GM21381 (cell line): Measurements from ENCODE around the gene VDR.

Experiments used
- ATAC-seq: cut with Tn5 transposase; IDR thresholded peaks from one replicate; pipeline ENCODE4 v1.9.1; 2021; ENCODE audit warnings: mild to moderate bottlenecking, moderate library complexity; ENCODE audit not compliant: unreplicated experiment

The VDR gene

GRCh38 chr12:47874316-47874715 is 30.5 kb downstream of the VDR start:
- no peak for ATAC-seq

DNA sequence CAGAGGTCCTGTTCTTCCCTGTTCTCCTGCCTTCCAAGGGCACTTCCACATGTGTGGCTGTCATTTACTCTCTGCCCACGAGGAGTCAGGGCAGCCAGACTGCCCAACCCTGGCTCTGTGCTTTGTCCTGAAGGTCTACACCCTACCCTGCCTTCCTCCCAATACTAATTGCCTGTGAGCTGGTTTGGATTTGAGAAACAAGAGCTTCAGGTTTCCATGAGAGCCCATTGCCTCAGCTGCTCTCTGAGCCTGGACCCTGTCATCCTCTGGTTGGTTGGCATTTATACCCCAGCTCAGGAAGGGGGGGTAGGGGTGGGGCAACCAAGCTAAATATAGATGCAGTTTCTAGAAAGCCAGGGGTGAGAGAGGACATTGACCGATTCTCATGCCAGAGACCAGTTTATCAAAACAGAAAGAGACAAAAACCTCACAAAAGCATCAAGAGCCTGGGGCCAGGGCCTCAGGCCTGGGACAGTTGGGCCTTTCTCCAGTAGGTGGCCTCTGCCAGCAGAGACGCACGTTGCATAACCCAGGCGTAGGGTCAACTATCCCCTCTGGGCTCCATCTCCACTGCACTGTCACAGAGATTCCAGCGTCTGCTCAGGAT is 34.5 kb downstream of the VDR start:
- no peak for ATAC-seq

DNA sequence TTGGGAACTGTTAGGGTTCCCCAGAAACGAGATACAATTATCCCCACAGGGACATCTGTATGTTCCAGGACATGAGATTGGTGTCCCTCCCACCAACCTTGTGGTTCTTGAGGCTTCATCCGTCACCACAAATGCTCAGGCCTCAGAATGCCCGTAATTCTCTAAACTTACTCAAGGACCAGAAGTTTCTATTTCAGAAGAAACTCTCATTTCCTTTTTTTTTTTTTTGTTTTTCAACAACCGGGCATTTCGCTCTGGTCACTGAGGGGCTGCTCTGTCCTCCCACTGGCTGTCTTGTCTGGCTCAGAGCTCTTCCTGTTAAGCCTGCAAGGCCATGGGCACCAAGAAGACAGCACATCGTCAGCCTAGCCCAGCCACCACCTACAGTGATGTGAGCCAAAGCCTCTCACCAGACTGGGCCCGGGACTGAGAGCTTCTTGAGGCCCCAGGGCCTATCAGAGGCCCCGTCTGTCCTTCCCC is 36.2 kb downstream of the VDR start:
- peak; percentile 70 for ATAC-seq

- ATAC-seq = peak; percentile 27
Observed at GRCh38 chr12:47868041-47868440, 36.8 kb downstream of the VDR start.

DNA sequence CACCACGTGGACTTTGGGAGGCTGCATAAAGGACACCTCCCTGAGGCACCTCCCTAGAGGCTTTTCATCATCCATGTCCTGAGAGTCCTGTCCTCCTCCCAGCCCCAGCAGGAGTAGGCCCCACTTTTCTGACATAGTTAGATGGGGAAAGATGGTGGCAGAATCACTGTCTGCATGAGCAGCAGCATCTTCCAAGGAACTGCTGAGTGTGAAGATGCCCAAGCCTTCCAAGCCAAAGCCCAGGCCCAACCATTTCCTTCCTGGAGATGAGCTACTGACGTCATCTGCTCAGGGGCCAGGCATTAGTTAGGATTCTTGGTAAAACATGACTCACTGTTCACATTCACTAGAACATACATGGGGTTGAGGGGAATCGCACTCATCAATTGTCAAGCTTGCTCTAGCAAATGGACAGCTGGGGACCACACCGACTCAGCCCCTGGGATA is 37.3 kb downstream of the VDR start:
- ATAC-seq = no peak

- no peak for ATAC-seq
Observed at GRCh38 chr12:47864646-47865235, 40.1 kb downstream of the VDR start.

GRCh38 chr12:47863985-47864384 is 40.8 kb downstream of the VDR start:
- no peak for ATAC-seq

GRCh38 chr12:47863467-47863866 is 41.3 kb downstream of the VDR start:
- no peak for ATAC-seq

- ATAC-seq = no peak
Observed at GRCh38 chr12:47862881-47863280, 41.9 kb downstream of the VDR start.

- ATAC-seq = no peak
Observed at GRCh38 chr12:47862167-47862750, 42.5 kb downstream of the VDR start.

GRCh38 chr12:47860873-47861272 is 43.9 kb downstream of the VDR start:
- ATAC-seq = no peak

DNA sequence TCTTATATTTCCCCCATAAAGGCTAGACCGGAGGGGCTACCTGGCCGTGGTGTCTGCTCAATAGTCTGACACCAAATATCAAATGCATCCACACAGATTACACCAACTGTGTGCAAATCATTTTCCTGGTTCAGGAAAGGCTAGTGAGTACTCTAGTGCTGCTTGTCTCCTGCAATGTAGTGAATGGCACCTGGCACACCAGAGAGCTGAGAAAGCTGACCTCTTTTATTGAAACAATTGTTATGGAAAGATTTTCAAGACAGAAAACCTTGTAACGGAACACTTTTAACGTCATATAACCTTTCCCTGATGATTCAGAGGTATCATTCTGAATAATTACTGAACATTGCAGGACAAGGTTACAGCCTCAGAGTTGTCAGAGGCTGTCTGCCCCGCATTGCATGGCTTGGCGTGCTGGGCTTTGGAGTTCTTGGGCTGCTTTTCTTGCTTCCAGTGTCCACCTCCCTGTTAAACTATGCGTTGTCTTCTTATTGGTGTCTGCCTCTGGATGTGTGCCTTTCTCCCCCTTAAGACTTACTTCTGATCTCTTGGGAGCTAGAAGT is 44.4 kb downstream of the VDR start:
- no peak for ATAC-seq

GRCh38 chr12:47858511-47859266 is 46.1 kb downstream of the VDR start:
- no peak for ATAC-seq

- no peak for ATAC-seq
Observed at GRCh38 chr12:47856721-47857575, 47.8 kb downstream of the VDR start.

GRCh38 chr12:47856094-47856493 is 48.7 kb downstream of the VDR start:
- no peak for ATAC-seq

DNA sequence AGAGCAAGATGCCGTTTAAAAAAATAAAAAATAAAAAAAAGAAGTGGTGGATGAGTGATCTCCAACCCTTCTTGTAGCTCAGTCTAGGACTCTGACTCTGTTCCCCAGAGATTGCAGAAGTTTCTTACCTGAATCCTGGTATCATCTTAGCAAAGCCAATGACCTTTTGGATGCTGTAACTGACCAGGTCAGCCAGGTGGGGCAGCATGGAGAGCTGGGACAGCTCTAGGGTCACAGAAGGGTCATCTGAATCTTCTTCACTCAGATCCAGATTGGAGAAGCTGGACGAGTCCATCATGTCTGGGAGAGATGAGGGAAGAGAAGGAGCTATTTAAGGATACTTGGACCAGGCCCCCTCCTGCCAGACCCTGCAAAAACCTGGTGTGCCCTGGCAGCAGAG is 49.3 kb downstream of the VDR start:
- ATAC-seq = no peak

GRCh38 chr12:47854531-47854930 is 50.3 kb downstream of the VDR start:
- no peak for ATAC-seq

DNA sequence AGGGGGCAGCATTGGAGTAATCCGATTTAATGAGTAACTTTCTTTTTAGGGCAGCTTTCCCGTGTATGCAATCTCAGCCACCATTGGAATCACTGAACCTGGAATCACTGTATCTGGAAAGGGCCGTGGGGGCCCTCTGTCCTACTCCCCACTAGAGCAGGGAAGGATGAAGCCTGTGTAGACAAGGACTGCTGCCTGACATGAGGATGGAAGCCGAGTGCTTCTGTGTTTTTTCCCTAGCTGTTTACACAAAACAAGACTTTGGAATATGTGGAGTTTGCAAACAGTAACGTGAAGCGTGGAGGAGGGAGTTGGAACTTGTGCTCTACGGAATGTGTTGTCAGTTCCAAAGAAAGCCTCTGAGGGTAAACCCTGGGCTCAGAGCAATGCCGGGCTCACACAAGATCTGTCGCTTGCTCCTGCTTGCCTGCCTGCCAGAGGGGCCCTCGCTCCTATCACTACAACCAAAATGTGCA is 52.7 kb downstream of the VDR start:
- no peak for ATAC-seq

DNA sequence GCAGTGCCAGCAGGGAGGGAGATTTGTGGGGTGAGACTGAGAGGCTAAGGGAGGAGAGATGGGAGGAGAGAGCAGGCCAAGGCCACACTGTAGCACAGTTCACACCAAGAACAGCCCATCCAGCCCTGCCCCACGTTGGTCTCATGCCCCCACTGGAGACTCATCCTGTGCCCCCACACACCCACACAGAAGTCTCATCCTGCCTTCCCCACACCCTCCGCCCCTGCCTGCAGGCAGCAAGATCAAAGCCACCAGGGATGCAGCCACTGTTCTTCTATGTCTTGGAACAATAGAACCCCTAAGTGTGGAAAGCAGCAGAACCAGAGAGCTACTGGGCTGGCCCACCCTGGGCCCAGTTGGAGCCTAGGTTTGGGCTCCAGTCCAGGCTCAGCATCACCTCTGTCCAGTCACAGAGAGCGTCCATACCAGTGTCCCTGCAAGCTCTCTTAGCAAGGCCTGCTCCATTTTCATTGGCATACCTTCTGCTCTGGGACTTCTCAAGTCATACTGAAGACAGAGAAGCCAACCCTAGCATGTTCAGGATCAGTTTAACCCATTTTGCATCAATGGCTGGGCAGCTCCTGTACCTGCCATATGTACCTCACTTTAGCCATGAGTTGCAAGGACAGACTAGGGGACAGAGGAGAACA is 53.4 kb downstream of the VDR start:
- no peak for ATAC-seq
